ENCODE results near the gene CMTM8. TPM values are rescaled to one million over a fixed set of nuclear protein-coding genes. Genes with fewer than 3 reads are reported as not detected.
A peak's percentile ranks its signal among the peaks of the same experiment; 100 is the strongest.

CMTM8 gene
- total and polyA plus RNA-seq, 4 donors, result 0.63 to 6.8 (median 2.3) TPM

DNA sequence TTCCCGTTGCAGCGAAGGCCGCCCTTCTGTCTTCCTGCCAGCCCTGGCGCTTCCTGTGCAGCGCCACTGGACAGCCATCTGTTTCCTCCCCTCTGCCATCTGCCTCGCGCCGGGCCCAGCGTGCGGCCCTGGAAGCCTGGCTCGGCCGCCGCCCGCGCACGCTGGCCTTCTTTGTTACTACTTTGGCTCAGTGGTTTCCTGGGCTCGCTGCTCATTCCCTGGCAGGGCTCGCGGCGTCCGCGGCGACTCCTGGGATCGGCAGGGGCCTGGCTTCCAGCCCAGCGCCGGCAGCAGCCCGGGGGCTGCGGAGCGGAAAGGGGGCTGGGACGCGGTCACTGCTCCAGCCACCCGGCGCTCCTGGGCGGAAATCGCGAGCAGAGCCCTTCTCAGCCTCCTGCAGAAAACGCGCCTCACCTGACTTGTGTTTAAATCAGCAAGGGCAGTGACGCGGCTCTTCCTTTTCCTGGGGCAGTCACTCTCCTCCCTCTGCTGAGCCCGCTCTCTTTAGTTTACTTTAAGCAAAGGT, 163.1 kb downstream of the CMTM8 start:
- peak; percentile 92 for ATAC-seq (ENCODE audit: low FRiP score)
- H3K36me3 ChIP-seq (ENCODE audit: control insufficient read depth in 1 of 2, insufficient read depth in 2 of 2, low read length in 1 of 2), result no peaks in the 10 kb centered on the region
- 0 to 1% methylated on average over 40 to 41 of the region's 41 CpGs for WGBS, 2 donors
- no peaks in the 10 kb centered on the region for H3K9me3 ChIP-seq (ENCODE audit: control insufficient read depth, low read length)
- DNase-seq, result peak; percentile 87 to 91
- H3K4me3 ChIP-seq (ENCODE audit: low read length in 2 of 2), result peak overlapping the region; percentile 7 to 47
- H3K4me1 ChIP-seq (ENCODE audit: control insufficient read depth in 1 of 2, insufficient read depth in 2 of 2, low read length in 2 of 2), result no peaks in the 10 kb centered on the region
- intact Hi-C loops (cut with DNase I), result loop anchor here in 1 of 2 donors (5.0 kb wide), 1 partner anchor 66 kb away; no protein-coding TSS in a partner anchor
- no peaks in the 10 kb centered on the region for H3K27me3 ChIP-seq (ENCODE audit: control insufficient read depth in 1 of 2, insufficient read depth in 2 of 2, low read length in 1 of 2)
- peak overlapping the region in 1 of 2 donors; percentile 32 for H3K27ac ChIP-seq (ENCODE audit: low read depth in 1 of 2, low read length in 2 of 2)

DNA sequence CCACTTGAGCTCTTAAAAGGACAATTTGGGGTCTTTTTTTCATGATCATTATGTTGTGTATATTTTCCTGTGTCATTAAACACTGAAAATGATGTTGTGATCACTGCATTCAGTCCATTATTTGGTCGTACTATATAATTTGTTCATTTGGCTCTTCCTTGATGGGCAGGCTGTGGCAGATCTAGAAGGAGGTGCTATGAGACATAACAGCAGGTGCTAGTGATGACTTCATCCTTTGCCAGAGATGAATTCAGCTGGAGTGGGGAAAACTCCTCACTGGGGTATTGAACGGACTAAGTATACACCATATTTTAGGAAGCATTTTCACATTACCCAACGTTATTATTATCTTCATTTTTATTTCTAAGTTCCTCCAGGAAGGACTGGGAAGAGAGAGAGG, 165.2 kb downstream of the CMTM8 start:
- no peaks in the 10 kb centered on the region for H3K36me3 ChIP-seq (ENCODE audit: control insufficient read depth in 1 of 2, insufficient read depth in 2 of 2, low read length in 1 of 2)
- no peaks in the 10 kb centered on the region for H3K9me3 ChIP-seq (ENCODE audit: control insufficient read depth, low read length)
- ATAC-seq (ENCODE audit: low FRiP score) (no peak), DNase-seq (no peak)
- 88 to 93% methylated on average over 3 of the region's 3 CpGs for WGBS, 2 donors
- H3K27me3 ChIP-seq (ENCODE audit: control insufficient read depth in 1 of 2, insufficient read depth in 2 of 2, low read length in 1 of 2), result no peaks in the 10 kb centered on the region
- no peak overlapping the region for H3K4me3 ChIP-seq (ENCODE audit: low read length in 2 of 2)
- H3K27ac ChIP-seq (ENCODE audit: low read depth in 1 of 2, low read length in 2 of 2), result no peak overlapping the region
- no peaks in the 10 kb centered on the region for H3K4me1 ChIP-seq (ENCODE audit: control insufficient read depth in 1 of 2, insufficient read depth in 2 of 2, low read length in 2 of 2)
- intact Hi-C loops (cut with DNase I), result loop anchor here in 1 of 2 donors (5.0 kb wide), 1 partner anchor 64 kb away; no protein-coding TSS in a partner anchor

- Histone ChIP-seq H3K4me1 (ENCODE audit: control insufficient read depth in 1 of 2, insufficient read depth in 2 of 2, low read length in 2 of 2) (no peaks in the 10 kb centered on the region), H3K27ac (ENCODE audit: low read depth in 1 of 2, low read length in 2 of 2) (no peak overlapping the region), H3K27me3 (ENCODE audit: control insufficient read depth in 1 of 2, insufficient read depth in 2 of 2, low read length in 1 of 2) (no peaks in the 10 kb centered on the region), H3K36me3 (ENCODE audit: control insufficient read depth in 1 of 2, insufficient read depth in 2 of 2, low read length in 1 of 2) (no peaks in the 10 kb centered on the region), H3K4me3 (ENCODE audit: low read length in 2 of 2) (no peak overlapping the region), H3K9me3 (ENCODE audit: control insufficient read depth, low read length) (no peaks in the 10 kb centered on the region)
- ATAC-seq (ENCODE audit: low FRiP score) (no peak), DNase-seq (no peak)
- whole genome bisulfite sequencing, 2 donors, result 93 to 95% methylated on average over 1 of the region's 1 CpG
- intact Hi-C loops (cut with DNase I), result loop anchor here in 1 of 2 donors (5.0 kb wide), 1 partner anchor 63 kb away; no protein-coding TSS in a partner anchor
Observed at GRCh38 chr3:32404714-32405113, 166.2 kb downstream of the CMTM8 start.

GRCh38 chr3:32405155-32405554, 166.7 kb downstream of the CMTM8 start:
- H3K27me3 ChIP-seq (ENCODE audit: control insufficient read depth in 1 of 2, insufficient read depth in 2 of 2, low read length in 1 of 2), result no peaks in the 10 kb centered on the region
- 26 to 39% methylated on average over 2 of the region's 2 CpGs for WGBS, 2 donors
- intact Hi-C loops (cut with DNase I), result no loop called here
- ATAC-seq (ENCODE audit: low FRiP score) (no peak), DNase-seq (no peak)
- no peaks in the 10 kb centered on the region for H3K4me1 ChIP-seq (ENCODE audit: control insufficient read depth in 1 of 2, insufficient read depth in 2 of 2, low read length in 2 of 2)
- H3K4me3 ChIP-seq (ENCODE audit: low read length in 2 of 2), result no peak overlapping the region
- no peak overlapping the region for H3K27ac ChIP-seq (ENCODE audit: low read depth in 1 of 2, low read length in 2 of 2)
- no peaks in the 10 kb centered on the region for H3K36me3 ChIP-seq (ENCODE audit: control insufficient read depth in 1 of 2, insufficient read depth in 2 of 2, low read length in 1 of 2)
- H3K9me3 ChIP-seq (ENCODE audit: control insufficient read depth, low read length), result no peaks in the 10 kb centered on the region

DNA sequence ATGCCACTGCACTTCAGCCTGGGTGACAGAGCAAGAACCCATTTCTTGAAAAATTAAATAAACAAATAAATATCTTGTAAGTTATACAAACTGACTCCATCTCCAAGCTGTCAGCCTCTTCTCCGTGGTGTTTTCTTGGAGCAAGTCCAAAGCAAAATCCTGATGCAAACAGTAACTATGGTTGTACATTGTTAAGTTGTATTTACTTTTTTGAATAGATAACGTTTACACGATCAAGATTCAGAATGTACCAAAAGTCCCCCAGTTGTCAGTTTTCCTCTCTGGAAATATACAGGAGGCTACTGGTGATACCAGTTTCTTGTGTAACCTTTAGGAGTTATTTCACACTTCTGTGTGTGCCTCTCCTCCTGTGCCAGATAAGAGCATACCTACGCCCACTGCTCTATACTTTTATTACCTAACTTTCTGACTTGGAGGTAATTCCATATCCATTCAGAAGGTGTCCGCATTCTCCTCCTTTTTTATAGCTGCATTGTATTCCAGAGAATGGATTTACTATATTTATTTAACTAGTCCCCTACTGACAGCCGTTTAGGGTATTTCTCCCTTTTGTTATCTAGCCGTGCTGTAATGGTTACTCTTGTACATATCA, 167.3 kb downstream of the CMTM8 start:
- WGBS, 2 donors, result 84 to 87% methylated on average over 7 of the region's 7 CpGs
- ATAC-seq (ENCODE audit: low FRiP score) (no peak), DNase-seq (no peak)
- Histone ChIP-seq H3K36me3 (ENCODE audit: control insufficient read depth in 1 of 2, insufficient read depth in 2 of 2, low read length in 1 of 2) (no peaks in the 10 kb centered on the region), H3K27ac (ENCODE audit: low read depth in 1 of 2, low read length in 2 of 2) (no peak overlapping the region), H3K9me3 (ENCODE audit: control insufficient read depth, low read length) (no peaks in the 10 kb centered on the region), H3K27me3 (ENCODE audit: control insufficient read depth in 1 of 2, insufficient read depth in 2 of 2, low read length in 1 of 2) (no peaks in the 10 kb centered on the region), H3K4me1 (ENCODE audit: control insufficient read depth in 1 of 2, insufficient read depth in 2 of 2, low read length in 2 of 2) (no peaks in the 10 kb centered on the region), H3K4me3 (ENCODE audit: low read length in 2 of 2) (no peak overlapping the region)
- intact Hi-C loops (cut with DNase I), result no loop called here

GRCh38 chr3:32406486-32407408, 168.3 kb downstream of the CMTM8 start:
- intact Hi-C loops (cut with DNase I), result no loop called here
- no peak for DNase-seq
- Histone ChIP-seq H3K4me3 (ENCODE audit: low read length in 2 of 2) (no peak overlapping the region), H3K27ac (ENCODE audit: low read depth in 1 of 2, low read length in 2 of 2) (no peak overlapping the region), H3K4me1 (ENCODE audit: control insufficient read depth in 1 of 2, insufficient read depth in 2 of 2, low read length in 2 of 2) (no peaks in the 10 kb centered on the region), H3K27me3 (ENCODE audit: control insufficient read depth in 1 of 2, insufficient read depth in 2 of 2, low read length in 1 of 2) (no peaks in the 10 kb centered on the region), H3K9me3 (ENCODE audit: control insufficient read depth, low read length) (no peaks in the 10 kb centered on the region), H3K36me3 (ENCODE audit: control insufficient read depth in 1 of 2, insufficient read depth in 2 of 2, low read length in 1 of 2) (no peaks in the 10 kb centered on the region)
- ATAC-seq (ENCODE audit: low FRiP score), result no peak
- 87 to 90% methylated on average over 7 of the region's 7 CpGs for WGBS, 2 donors

DNA sequence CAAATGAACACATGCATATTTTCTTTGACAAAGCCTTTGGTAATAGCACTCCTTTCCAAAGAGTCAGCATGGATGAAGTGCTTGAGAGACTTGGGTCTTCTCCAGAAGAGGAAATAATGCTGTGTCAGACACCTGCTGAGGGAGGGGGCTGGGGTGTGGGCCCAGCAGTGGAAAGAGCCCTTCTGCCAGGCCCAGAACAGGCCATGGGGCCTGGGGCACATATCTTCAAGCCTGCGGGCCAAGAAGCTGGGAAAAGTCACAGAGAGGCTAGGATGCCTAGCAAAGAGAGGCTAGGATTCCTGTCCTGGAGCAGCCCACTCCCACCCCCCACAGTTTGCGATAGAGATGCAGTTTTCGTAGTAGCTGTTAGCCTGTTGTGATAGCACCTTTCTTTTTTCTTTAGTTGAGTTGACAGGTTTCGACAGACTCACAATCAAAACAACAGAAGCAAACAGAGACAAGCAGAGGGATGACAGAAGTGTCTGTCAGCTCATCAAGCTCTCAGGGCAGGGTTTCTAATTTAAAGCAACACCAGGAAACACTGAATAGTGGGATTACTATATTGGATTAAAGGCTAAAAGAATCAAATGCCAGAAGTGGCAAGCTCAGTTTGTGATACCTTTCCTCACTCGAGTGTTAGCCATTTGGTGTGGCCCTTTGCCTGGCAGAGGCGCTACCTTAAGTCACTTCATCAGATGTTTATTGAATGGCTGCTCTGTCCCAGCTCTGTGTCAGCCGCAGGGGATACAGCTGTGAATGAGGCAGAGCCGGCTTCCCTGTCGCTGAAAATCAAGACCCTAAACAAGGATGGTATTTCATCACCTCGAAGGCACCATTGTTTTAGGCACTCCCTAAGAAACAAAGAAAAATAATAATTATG, 172.1 kb downstream of the CMTM8 start:
- intact Hi-C loops (cut with DNase I), result no loop called here
- no peak for ATAC-seq (ENCODE audit: low FRiP score)
- Histone ChIP-seq H3K4me1 (ENCODE audit: control insufficient read depth in 1 of 2, insufficient read depth in 2 of 2, low read length in 2 of 2) (no peaks in the 10 kb centered on the region), H3K36me3 (ENCODE audit: control insufficient read depth in 1 of 2, insufficient read depth in 2 of 2, low read length in 1 of 2) (no peaks in the 10 kb centered on the region), H3K9me3 (ENCODE audit: control insufficient read depth, low read length) (no peaks in the 10 kb centered on the region), H3K27me3 (ENCODE audit: control insufficient read depth in 1 of 2, insufficient read depth in 2 of 2, low read length in 1 of 2) (no peaks in the 10 kb centered on the region), H3K27ac (ENCODE audit: low read depth in 1 of 2, low read length in 2 of 2) (no peak overlapping the region), H3K4me3 (ENCODE audit: low read length in 2 of 2) (no peak overlapping the region)
- 94 to 95% methylated on average over 10 of the region's 10 CpGs for WGBS, 2 donors
- DNase-seq, result no peak

DNA sequence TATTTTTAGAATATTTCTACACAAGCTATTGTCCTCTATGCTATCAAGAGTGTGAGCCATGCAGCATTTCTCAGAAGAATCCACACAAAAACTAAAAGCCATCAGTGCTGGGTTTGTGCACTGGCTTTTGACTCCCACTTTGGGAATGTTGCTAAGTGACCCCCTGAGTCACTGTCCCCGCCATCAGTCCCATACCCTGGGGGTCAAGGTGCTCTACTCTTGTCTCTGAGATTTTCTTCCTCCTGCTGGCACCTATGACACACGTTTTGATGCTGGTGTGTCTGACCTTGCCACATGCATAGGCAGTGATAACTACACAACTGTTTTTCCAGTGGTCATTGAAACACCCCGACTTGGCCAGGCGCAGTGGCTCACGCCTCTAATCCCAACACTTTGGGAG, 173.0 kb downstream of the CMTM8 start:
- no peak for ATAC-seq (ENCODE audit: low FRiP score)

More for the DNA sequence above, 173.0 kb downstream of the CMTM8 start:
- Histone ChIP-seq H3K4me1 (ENCODE audit: control insufficient read depth in 1 of 2, insufficient read depth in 2 of 2, low read length in 2 of 2) (no peaks in the 10 kb centered on the region), H3K27me3 (ENCODE audit: control insufficient read depth in 1 of 2, insufficient read depth in 2 of 2, low read length in 1 of 2) (no peaks in the 10 kb centered on the region), H3K36me3 (ENCODE audit: control insufficient read depth in 1 of 2, insufficient read depth in 2 of 2, low read length in 1 of 2) (no peaks in the 10 kb centered on the region), H3K9me3 (ENCODE audit: control insufficient read depth, low read length) (no peaks in the 10 kb centered on the region), H3K4me3 (ENCODE audit: low read length in 2 of 2) (no peak overlapping the region), H3K27ac (ENCODE audit: low read depth in 1 of 2, low read length in 2 of 2) (no peak overlapping the region)
- 92 to 95% methylated on average over 5 of the region's 5 CpGs for WGBS, 2 donors
- intact Hi-C loops (cut with DNase I), result no loop called here
- no peak for DNase-seq

Data from aorta (tissue), 5 donors.